Epithelial cell of prostate (primary cell): ENCODE measurements around the gene TXNDC12.

Experiments used
- DNase-seq: peaks from one replicate; pipeline ENCODE4 v3.0.0-alpha.2; 2011; ENCODE audit warnings: low read depth, low spot score
- H3K27ac ChIP-seq: fragments of 450-650 bp; 2 replicates; pipeline ENCODE4 v1.5.1; 2017; ENCODE audit warnings: mild to moderate bottlenecking

Gene TXNDC12

GRCh38 chr1:52003877-52004276 lies 51.1 kb downstream of the TXNDC12 start:
- no peak overlapping the region for H3K27ac ChIP-seq
- no peak for DNase-seq

GRCh38 chr1:52002038-52002917 lies 52.7 kb downstream of the TXNDC12 start:
- DNase-seq: peak; percentile 57
- no peak overlapping the region for H3K27ac ChIP-seq

- peak; percentile 29 for DNase-seq
- peak overlapping the region; percentile 19 for H3K27ac ChIP-seq
Measured at GRCh38 chr1:51998701-51999100, 56.3 kb downstream of the TXNDC12 start.

GRCh38 chr1:51997974-51998382 lies 57.0 kb downstream of the TXNDC12 start:
- no peak overlapping the region for H3K27ac ChIP-seq
- DNase-seq: no peak

GRCh38 chr1:51990478-51990965 lies 64.5 kb downstream of the TXNDC12 start, which contains the start of gene RAB3B:
Gene RAB3B, minus strand, starts transcription at chr1:51990700. Its CDS starts 13,583 bp downstream, at chr1:51977117.
- no peak for DNase-seq
- no peak within 1 kb of the TSS for H3K27ac ChIP-seq

- no peak overlapping the region for H3K27ac ChIP-seq
- DNase-seq: no peak
Measured at GRCh38 chr1:51989582-51990477, 65.2 kb downstream of the TXNDC12 start.

GRCh38 chr1:51988254-51988653 lies 66.7 kb downstream of the TXNDC12 start:
- DNase-seq: no peak
- no peak overlapping the region for H3K27ac ChIP-seq

- no peak overlapping the region for H3K27ac ChIP-seq
- no peak for DNase-seq
Measured at GRCh38 chr1:51986718-51987117, 68.3 kb downstream of the TXNDC12 start.

GRCh38 chr1:51982161-51982560 lies 72.8 kb downstream of the TXNDC12 start:
- no peak overlapping the region for H3K27ac ChIP-seq
- no peak for DNase-seq

GRCh38 chr1:51981555-51981954 lies 73.4 kb downstream of the TXNDC12 start:
- H3K27ac ChIP-seq: no peak overlapping the region
- no peak for DNase-seq

GRCh38 chr1:51978099-51978498 lies 76.9 kb downstream of the TXNDC12 start:
- H3K27ac ChIP-seq: no peak overlapping the region
- DNase-seq: no peak

GRCh38 chr1:51976846-51977602 lies 78.0 kb downstream of the TXNDC12 start:
- no peak for DNase-seq
- no peak overlapping the region for H3K27ac ChIP-seq

GRCh38 chr1:51973587-51974474 lies 81.2 kb downstream of the TXNDC12 start:
- no peak overlapping the region for H3K27ac ChIP-seq
- no peak for DNase-seq
